ENCODE measurements around the gene BRCA1. TPM values are rescaled to one million over a fixed set of nuclear protein-coding genes. Genes with fewer than 3 reads are reported as not detected.

BRCA1 gene
- total RNA-seq, 4 donors from 2014 or later = 6.3 to 20.7 (median 9.8) TPM

- Histone ChIP-seq H3K4me1 (peaks cover 20 to 52% (median 36%) of the 10 kb centered on the region in 3 donors), H3K27ac (peak within 1 kb of the TSS; percentile 86 to 98 (median 96)), H3K4me3 (peak within 1 kb of the TSS; percentile 53 to 95 (median 75)), H3K9me3 (no peaks in the 10 kb centered on the region), H3K36me3 (peaks cover 10 to 55% (median 25%) of the 10 kb centered on the region in 3 donors), H3K27me3 (no peaks in the 10 kb centered on the region)
- intact Hi-C loops (cut with DNase I) = no loop called here
- peak; percentile 97 for DNase-seq
- TF ChIP-seq CTCF (IDR thresholded peaks at IDR 0.05) (peak; percentile 88 to 98 (median 96)), POLR2A (IDR thresholded peaks at IDR 0.05) (peak in 3 of 4 donors; percentile 80 to 87 (median 85))
- WGBS, 2 donors = 0% methylated on average over 24 of the region's 49 CpGs
Measured at GRCh38 chr17:42997984-42998938, 126.9 kb downstream of the BRCA1 start, which contains the start of gene RPL27. TSS of gene RPL27 (plus strand) at chr17:42998419. CDS start at chr17:42998751, 332 bp downstream.

GRCh38 chr17:42997390-42997983, 127.7 kb downstream of the BRCA1 start:
- H3K27ac ChIP-seq = peak overlapping the region; percentile 69 to 95 (median 88)
- H3K9me3 ChIP-seq = no peaks in the 10 kb centered on the region
- intact Hi-C loops (cut with DNase I) = no loop called here
- peaks cover 20 to 45% (median 36%) of the 10 kb centered on the region in 3 donors for H3K4me1 ChIP-seq
- peak overlapping the region in 3 of 4 donors; percentile 69 to 95 (median 81) for H3K4me3 ChIP-seq
- WGBS, 2 donors = 13 to 20% methylated on average over 5 of the region's 5 CpGs
- TF ChIP-seq POLR2A (IDR thresholded peaks at IDR 0.05) (no peak), CTCF (IDR thresholded peaks at IDR 0.05) (no peak)
- no peak for DNase-seq
- H3K27me3 ChIP-seq = no peaks in the 10 kb centered on the region
- H3K36me3 ChIP-seq = peaks cover 9 to 55% (median 20%) of the 10 kb centered on the region in 3 donors

Small RNA genes within 50 kb of the gene (small RNA-seq; reads per million reads assigned to genes)
- gene AC060780.2 = 0 reads per million in 4 donors
- gene AC060780.3 = 0 reads per million in 4 donors
- gene AC135721.1 = 0 reads per million in 4 donors

Other genes starting within 250 kb of the BRCA1 start
- gene G6PC1, start 224.6 kb downstream of the BRCA1 start, total RNA-seq = not detected
- gene AARSD1, start 160.9 kb downstream of the BRCA1 start, total RNA-seq = 10 to 100 TPM; 14.2 to 25.9 (median 22.6) TPM
- 1 to 10 TPM in 1 of 4 donors, under 1 TPM in 1, not detected in 2; 0.27 to 1.1 TPM for gene PTGES3L, start 145.3 kb downstream of the BRCA1 start, total RNA-seq
- gene RUNDC1, start 144.8 kb downstream of the BRCA1 start, total RNA-seq = 1 to 10 TPM; 7.4 to 9.8 (median 8.5) TPM
- gene RPL27, start 126.9 kb downstream of the BRCA1 start, total RNA-seq = 1,000 to 10,000 TPM in 3 of 4 donors, 100 to 1,000 TPM in 1; 775 to 1,810 (median 1,289) TPM
- 10 to 100 TPM in 3 of 4 donors, 1 to 10 TPM in 1; 5.9 to 24.4 (median 13.6) TPM for gene IFI35, start 118.6 kb downstream of the BRCA1 start, total RNA-seq
- gene VAT1, start 103.0 kb downstream of the BRCA1 start, total RNA-seq = 100 to 1,000 TPM in 3 of 4 donors, 10 to 100 TPM in 1; 50.5 to 154 (median 110) TPM
- under 1 TPM in 3 of 4 donors, not detected in 1; 0.30 to 0.76 (median 0.53) TPM for gene RND2, start 100.1 kb downstream of the BRCA1 start, total RNA-seq
- gene NBR1, start 45.9 kb upstream of the BRCA1 start, total RNA-seq = 10 to 100 TPM; 30.6 to 61.6 (median 42.0) TPM
- 1 to 10 TPM in 3 of 4 donors, under 1 TPM in 1; 0.27 to 2.5 (median 1.6) TPM for gene TMEM106A, start 86.5 kb upstream of the BRCA1 start, total RNA-seq
- gene CCDC200, start 103.3 kb upstream of the BRCA1 start, total RNA-seq = not detected
- not detected for gene RNU2-1, start 108.6 kb upstream of the BRCA1 start, total RNA-seq

Data from esophagus squamous epithelium (tissue), 5 donors.